Measurements from ENCODE around the gene NPIPB2.
A peak's percentile ranks its signal among the peaks of the same experiment; 100 is the strongest.
"Not testable (repeated sequence)": the region's sequence is repeated elsewhere in the genome, so short reads cannot be mapped to it uniquely, and the experiment has no call there.

Gene NPIPB2

DNA sequence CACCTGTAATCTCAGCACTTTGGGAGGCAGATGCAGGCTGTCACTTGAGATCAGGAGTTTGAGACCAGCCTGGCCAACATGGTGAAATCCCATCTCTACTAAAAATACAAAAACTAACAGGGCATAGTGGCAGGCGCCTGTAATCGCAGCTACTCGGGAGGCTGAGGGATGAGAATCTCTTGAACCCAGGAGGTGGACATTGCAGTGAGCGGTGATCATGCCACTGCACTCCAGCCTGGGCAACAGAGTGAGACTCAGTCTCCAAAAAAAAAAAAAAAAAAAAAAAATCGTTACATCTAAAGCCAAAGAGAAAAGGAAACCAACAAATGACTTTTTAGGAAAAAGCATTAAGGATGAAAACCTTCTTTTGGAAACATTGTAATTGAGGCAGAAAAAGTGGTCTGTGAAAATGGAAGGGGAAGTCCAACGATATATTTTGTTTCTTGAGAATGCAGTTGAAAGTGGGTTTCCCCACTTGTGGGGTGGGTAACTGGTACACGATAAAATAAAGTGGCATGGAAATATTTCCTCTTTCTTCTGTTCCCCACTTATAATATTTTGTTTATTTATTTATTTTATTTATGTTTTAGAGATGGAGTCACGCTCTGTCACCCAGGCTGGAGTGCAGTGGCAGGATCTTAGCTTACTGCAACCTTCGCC, 37.3 kb upstream of the NPIPB2 start:
- TF ChIP-seq, protein P1, sequence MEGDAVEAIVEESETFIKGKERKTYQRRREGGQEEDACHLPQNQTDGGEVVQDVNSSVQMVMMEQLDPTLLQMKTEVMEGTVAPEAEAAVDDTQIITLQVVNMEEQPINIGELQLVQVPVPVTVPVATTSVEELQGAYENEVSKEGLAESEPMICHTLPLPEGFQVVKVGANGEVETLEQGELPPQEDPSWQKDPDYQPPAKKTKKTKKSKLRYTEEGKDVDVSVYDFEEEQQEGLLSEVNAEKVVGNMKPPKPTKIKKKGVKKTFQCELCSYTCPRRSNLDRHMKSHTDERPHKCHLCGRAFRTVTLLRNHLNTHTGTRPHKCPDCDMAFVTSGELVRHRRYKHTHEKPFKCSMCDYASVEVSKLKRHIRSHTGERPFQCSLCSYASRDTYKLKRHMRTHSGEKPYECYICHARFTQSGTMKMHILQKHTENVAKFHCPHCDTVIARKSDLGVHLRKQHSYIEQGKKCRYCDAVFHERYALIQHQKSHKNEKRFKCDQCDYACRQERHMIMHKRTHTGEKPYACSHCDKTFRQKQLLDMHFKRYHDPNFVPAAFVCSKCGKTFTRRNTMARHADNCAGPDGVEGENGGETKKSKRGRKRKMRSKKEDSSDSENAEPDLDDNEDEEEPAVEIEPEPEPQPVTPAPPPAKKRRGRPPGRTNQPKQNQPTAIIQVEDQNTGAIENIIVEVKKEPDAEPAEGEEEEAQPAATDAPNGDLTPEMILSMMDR (conservative IDR thresholded peaks at IDR 0.05; ENCODE audit: low read depth, low read length) = no peak
- no peak for DNase-seq (ENCODE audit: low read depth)
- H3K4me3 ChIP-seq (ENCODE audit: low read depth, low read length) = no peak overlapping the region

DNA sequence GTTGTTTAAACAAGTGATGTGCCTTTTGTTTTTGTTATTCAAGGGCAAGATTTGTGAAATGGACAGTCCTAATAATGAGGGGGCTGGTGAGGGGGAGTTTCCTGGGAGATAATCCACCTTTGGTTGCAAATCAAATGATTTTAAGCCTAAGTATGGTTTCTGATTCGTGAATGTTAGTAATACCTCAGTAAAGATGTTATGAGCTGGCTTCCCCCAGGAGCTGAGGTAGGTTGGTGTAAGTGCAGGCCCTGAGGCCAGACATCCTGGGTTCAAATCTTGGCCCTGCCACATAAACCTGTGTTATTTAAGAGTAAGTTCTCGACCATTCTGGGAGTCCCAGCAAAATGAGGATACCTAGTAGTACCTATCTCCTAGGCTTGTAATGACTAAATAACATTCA, 36.2 kb upstream of the NPIPB2 start:
- TF ChIP-seq, protein P1 (conservative IDR thresholded peaks at IDR 0.05; ENCODE audit: low read depth, low read length) = no peak
- no peak for DNase-seq (ENCODE audit: low read depth)
- H3K4me3 ChIP-seq (ENCODE audit: low read depth, low read length) = no peak overlapping the region

DNA sequence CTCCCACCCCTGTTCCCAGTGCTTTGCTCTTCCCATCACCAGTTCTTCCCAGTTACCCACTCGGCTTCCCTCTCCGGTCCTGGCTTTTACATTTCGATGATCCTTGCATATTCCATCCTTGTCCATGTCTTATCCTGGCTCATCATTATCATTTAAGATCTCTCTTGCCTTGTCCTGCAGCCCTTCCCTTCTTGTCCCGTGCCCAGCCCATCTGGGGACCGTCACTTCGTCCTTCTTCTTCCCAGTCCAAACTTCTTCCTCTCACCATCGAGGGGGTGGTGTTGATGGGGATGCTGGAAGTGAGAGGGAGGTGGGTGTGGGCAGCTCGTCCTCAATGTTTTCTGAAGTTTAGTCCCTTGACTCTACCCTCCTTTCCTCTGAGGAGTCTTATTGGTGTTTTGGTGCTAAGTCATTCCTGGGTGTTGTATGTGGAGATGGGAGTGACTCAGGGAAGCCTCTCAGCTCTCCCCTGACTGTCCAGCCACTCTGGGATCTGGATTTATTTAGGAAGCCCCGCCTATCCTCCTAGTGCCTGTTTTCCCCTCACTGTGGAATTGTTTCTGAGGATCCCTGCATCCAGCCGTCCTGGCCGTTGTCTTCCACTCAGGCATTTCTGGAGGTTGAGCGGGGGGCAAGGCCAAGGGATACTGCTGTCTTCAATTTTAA, 35.7 kb upstream of the NPIPB2 start:
- TF ChIP-seq, protein P1 (conservative IDR thresholded peaks at IDR 0.05; ENCODE audit: low read depth, low read length) = no peak
- peak; percentile 59 for DNase-seq (ENCODE audit: low read depth)
- peak overlapping the region; percentile 97 for H3K4me3 ChIP-seq (ENCODE audit: low read depth, low read length)

DNA sequence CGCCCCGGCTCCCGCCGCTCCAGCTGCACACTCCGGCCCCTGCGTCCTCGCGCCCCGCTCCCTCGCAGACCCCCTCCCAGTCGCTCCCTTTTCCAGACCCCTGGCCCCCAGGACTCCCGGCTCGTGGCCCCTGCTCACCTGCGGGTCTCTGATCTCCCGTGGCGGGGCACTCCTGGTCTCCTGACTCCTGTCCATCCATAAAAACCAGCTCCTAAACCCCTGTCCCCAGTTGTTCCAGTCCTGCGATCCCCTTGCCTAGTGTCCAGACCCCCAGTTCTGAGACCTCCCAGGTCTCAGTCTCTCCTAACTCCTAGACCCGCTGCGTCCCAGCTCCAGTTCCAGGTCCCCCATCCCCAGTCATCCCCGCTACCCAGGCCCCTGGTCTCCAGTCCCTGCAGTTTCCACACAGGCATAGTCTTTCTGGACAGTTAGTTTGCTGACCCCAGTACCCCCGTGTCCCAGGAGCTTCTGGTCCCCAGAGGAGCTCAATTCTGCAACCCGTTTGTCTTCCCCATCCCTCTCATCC, 35.1 kb upstream of the NPIPB2 start:
- DNase-seq (ENCODE audit: low read depth) = no peak
- TF ChIP-seq, protein P1 (conservative IDR thresholded peaks at IDR 0.05; ENCODE audit: low read depth, low read length) = no peak
- peak overlapping the region; percentile 97 for H3K4me3 ChIP-seq (ENCODE audit: low read depth, low read length)

DNA sequence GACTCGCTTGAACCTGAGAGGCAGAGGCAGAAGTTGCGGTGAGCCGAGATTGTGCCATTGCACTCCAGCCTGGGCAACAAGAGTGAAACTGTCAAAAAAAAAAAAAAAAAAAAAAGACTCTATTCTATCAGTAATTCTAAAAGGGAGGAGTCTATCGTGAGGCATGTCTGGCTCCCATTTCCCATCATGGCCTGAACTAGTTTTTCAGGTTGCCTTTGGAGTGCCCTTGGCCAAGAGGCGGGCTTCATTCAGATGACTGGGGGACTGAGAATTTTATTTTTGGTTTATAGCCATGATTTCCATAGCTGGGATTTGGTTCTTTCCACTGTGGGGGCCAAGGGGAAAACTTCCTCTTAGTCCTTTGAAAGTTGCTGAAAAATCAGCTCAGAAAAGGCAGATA, 31.2 kb upstream of the NPIPB2 start:
- no peak overlapping the region for H3K4me3 ChIP-seq (ENCODE audit: low read depth, low read length)
- TF ChIP-seq, protein P1 (conservative IDR thresholded peaks at IDR 0.05; ENCODE audit: low read depth, low read length) = no peak
- no peak for DNase-seq (ENCODE audit: low read depth)

DNA sequence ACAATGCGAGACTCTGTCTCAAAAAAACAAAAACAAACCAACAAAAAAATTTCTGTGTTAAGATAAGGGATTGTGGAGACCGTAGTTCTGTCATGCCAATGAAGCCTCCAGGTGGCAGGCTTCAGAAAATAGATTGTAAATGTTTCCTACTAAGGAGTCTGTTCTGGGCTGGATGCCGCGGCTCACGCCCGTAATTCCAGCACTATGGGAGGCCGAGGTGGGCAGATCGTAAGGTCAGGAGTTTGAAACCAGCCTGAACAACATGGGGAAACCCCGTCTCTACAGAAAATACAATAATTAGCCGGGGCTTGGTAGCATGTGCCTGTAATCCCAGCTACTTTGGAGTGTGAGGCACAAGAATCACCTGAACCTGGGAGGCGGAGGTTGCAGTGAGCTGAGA, 30.3 kb upstream of the NPIPB2 start:
- H3K4me3 ChIP-seq (ENCODE audit: low read depth, low read length) = no peak overlapping the region
- peak; percentile 62 for DNase-seq (ENCODE audit: low read depth)
- TF ChIP-seq, protein P1 (conservative IDR thresholded peaks at IDR 0.05; ENCODE audit: low read depth, low read length) = peak; percentile 62

DNA sequence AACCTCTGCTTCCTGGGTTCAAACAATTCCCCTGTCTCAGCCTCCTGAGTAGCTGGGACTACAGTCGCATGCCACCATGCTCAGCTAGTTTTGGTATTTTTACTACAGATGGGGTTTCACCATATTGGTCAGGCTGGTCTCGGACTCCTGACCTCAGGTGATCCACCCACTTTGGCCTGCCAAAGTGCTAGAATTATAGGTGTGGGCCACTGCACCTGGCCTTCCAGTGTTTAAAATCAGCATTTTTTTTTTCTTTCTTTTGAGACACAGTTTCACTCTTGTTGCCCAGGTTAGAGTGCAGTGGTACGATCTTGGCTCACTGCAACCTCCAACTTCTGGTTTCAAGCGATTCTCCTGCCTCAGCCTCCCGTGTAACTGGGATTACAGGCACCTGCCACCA, 28.4 kb upstream of the NPIPB2 start:
- not testable (repeated sequence) for DNase-seq (ENCODE audit: low read depth); H3K4me3 ChIP-seq (ENCODE audit: low read depth, low read length)

Measured in choroid plexus epithelial cell (primary cell).